ENCODE measurements around the gene C1RL.

The C1RL gene

GRCh38 chr12:7136676-7137075, 27.7 kb upstream of the C1RL start:
- DNase-seq: no peak

GRCh38 chr12:7136071-7136470, 27.1 kb upstream of the C1RL start:
- DNase-seq: no peak

- DNase-seq: no peak
These were observed 25.6 kb upstream of the C1RL start for GRCh38 chr12:7134396-7135166.

- DNase-seq: no peak
These were observed 22.5 kb upstream of the C1RL start for GRCh38 chr12:7131502-7131866.

GRCh38 chr12:7130701-7131501, 21.9 kb upstream of the C1RL start:
- DNase-seq: no peak

GRCh38 chr12:7129872-7130691, 21.1 kb upstream of the C1RL start, which contains the start of gene CLSTN3:
CLSTN3 (plus strand) TSS chr12:7130371; CDS start chr12:7130649, 278 bp downstream.
- peak; percentile 9 for DNase-seq

- DNase-seq: no peak
These were observed 20.4 kb upstream of the C1RL start for GRCh38 chr12:7129287-7129871.

GRCh38 chr12:7128681-7129286, 19.8 kb upstream of the C1RL start, which contains the start of gene RBP5:
RBP5 (minus strand) TSS chr12:7128889; CDS start chr12:7128775, 114 bp downstream.
- DNase-seq: no peak

GRCh38 chr12:7127916-7128626, 19.1 kb upstream of the C1RL start:
- DNase-seq: no peak

GRCh38 chr12:7125632-7126227, 16.7 kb upstream of the C1RL start:
- no peak for DNase-seq

GRCh38 chr12:7123806-7124522, 14.9 kb upstream of the C1RL start:
- DNase-seq: no peak

GRCh38 chr12:7122811-7123769, 14.1 kb upstream of the C1RL start:
- DNase-seq: no peak

- no peak for DNase-seq
These were observed 12.3 kb upstream of the C1RL start for GRCh38 chr12:7121324-7121723.

GRCh38 chr12:7120166-7120565, 11.2 kb upstream of the C1RL start:
- no peak for DNase-seq

GRCh38 chr12:7118881-7119280, 9.9 kb upstream of the C1RL start:
- DNase-seq: no peak

GRCh38 chr12:7117670-7118069, 8.7 kb upstream of the C1RL start:
- DNase-seq: no peak

- DNase-seq: no peak
These were observed 7.9 kb upstream of the C1RL start for GRCh38 chr12:7116916-7117315.

- no peak for DNase-seq
These were observed 7.2 kb upstream of the C1RL start for GRCh38 chr12:7116196-7116595.

GRCh38 chr12:7114851-7115250, 5.8 kb upstream of the C1RL start:
- no peak for DNase-seq

Measured in NCI-H187 treated with DMSO at 0.1 percent for 48 hours (cell line).